ENCODE measurements around the gene PLA2G7.

DNA sequence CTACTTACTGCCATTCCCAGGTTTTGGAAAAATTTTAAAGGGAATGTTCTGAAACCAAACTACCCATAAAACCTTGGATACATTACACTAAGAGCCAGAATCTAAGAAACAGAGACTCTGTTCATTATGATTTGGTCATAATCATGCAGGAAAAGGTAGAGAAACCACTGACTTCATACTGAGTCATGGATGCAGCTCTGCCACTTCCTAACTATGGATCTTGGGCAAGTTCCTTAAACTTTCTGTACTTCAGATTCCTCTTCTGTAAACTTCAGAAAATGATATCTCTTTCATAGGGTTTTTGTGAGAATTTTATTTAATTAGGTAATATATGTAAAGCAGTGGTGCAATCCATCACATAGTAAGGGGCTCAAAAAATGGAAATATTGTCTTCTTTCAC, 20.0 kb downstream of the PLA2G7 start:
- TF ChIP-seq, protein P1, sequence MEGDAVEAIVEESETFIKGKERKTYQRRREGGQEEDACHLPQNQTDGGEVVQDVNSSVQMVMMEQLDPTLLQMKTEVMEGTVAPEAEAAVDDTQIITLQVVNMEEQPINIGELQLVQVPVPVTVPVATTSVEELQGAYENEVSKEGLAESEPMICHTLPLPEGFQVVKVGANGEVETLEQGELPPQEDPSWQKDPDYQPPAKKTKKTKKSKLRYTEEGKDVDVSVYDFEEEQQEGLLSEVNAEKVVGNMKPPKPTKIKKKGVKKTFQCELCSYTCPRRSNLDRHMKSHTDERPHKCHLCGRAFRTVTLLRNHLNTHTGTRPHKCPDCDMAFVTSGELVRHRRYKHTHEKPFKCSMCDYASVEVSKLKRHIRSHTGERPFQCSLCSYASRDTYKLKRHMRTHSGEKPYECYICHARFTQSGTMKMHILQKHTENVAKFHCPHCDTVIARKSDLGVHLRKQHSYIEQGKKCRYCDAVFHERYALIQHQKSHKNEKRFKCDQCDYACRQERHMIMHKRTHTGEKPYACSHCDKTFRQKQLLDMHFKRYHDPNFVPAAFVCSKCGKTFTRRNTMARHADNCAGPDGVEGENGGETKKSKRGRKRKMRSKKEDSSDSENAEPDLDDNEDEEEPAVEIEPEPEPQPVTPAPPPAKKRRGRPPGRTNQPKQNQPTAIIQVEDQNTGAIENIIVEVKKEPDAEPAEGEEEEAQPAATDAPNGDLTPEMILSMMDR (IDR thresholded peaks at IDR 0.05): no peak
- no peak for TF ChIP-seq POLR2A (IDR thresholded peaks at IDR 0.05)
